Epithelial cell of proximal tubule (primary cell): ENCODE results near the gene TREML1. TPM values are rescaled to one million over a fixed set of nuclear protein-coding genes. Genes with fewer than 3 reads are reported as not detected.

ENCODE experiments used
- DNase-seq: peaks from one replicate; pipeline ENCODE4 v3.0.0-alpha.2; 2011; ENCODE audit warnings: low read depth
- H3K4me3 ChIP-seq: 2 replicates; pipeline ENCODE4 v1.5.1; 2011; ENCODE audit warnings: low read depth, mild to moderate bottlenecking, low read length
- CTCF ChIP-seq: conservative IDR thresholded peaks from 2 replicates; pipeline ENCODE4 v1.5.1; 2012; ENCODE audit warnings: low read depth, mild to moderate bottlenecking, low read length
- total RNA-seq: library from RNA; depleted of rRNA; stranded (reverse); fragments of >200 nt; gene quantifications from 2 replicates; pipeline ENCODE4 v1.2.3, GENCODE V29; 2015

The TREML1 gene
- total RNA-seq, 1 donor from 2014 or later = not detected

- DNase-seq = no peak
- no peak overlapping the region for H3K4me3 ChIP-seq
- TF ChIP-seq CTCF = no peak
Measured at GRCh38 chr6:41167173-41167963, 13.2 kb upstream of the TREML1 start.

GRCh38 chr6:41164551-41165120 is 10.5 kb upstream of the TREML1 start:
- H3K4me3 ChIP-seq = no peak overlapping the region
- TF ChIP-seq CTCF = no peak
- no peak for DNase-seq

GRCh38 chr6:41163419-41163717 is 9.2 kb upstream of the TREML1 start:
- no peak for TF ChIP-seq CTCF
- H3K4me3 ChIP-seq = no peak overlapping the region
- DNase-seq = no peak

GRCh38 chr6:41162687-41163418 is 8.7 kb upstream of the TREML1 start, which contains the start of gene TREM2:
TSS of gene TREM2 (minus strand) at chr6:41163116. CDS start at chr6:41163082, 34 bp downstream.
- H3K4me3 ChIP-seq = no peak within 1 kb of the TSS
- no peak for DNase-seq
- no peak for TF ChIP-seq CTCF

- no peak for DNase-seq
- TF ChIP-seq CTCF = no peak
- no peak overlapping the region for H3K4me3 ChIP-seq
Measured at GRCh38 chr6:41161851-41162552, 7.9 kb upstream of the TREML1 start.

- DNase-seq = no peak
- no peak for TF ChIP-seq CTCF
- no peak overlapping the region for H3K4me3 ChIP-seq
Measured at GRCh38 chr6:41161380-41161779, 7.2 kb upstream of the TREML1 start.
